GM11168 (cell line): ENCODE data around the gene RNF145.
"Not testable (repeated sequence)": the region's sequence is repeated elsewhere in the genome, so short reads cannot be mapped to it uniquely, and the experiment has no call there.

Source experiments
- in situ Hi-C: fragments of 300-500 bp; cut with MboI; formaldehyde crosslinking; loops from one replicate; pipeline ENCODE4 v1.12.0; 2022; ENCODE audit warnings: low sequenced_read_pairs; ENCODE audit not compliant: unreplicated experiment

The RNF145 gene

DNA sequence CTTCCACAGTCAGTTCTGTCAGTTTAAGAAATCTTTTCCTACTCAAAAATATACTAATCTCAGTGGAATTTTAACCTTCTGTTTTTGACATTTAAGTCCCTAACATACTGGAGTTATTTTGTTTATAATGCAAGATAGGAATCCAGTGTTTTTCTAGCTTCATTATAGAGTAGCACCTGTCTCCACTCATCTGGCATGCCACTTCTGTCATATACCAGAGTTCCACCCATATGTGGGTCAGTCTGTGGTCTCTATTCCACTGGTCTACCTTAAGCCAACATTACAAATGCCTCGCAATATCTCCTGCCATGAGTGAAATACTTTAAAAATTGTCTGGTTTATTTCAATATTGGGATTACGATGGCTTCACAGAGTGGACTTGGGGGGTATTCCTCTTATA is 42.9 kb downstream of the RNF145 start:
- in situ Hi-C loops, result loop anchor here (25.0 kb wide), 2 partner anchors 246 to 821 kb away; no protein-coding TSS in a partner anchor

DNA sequence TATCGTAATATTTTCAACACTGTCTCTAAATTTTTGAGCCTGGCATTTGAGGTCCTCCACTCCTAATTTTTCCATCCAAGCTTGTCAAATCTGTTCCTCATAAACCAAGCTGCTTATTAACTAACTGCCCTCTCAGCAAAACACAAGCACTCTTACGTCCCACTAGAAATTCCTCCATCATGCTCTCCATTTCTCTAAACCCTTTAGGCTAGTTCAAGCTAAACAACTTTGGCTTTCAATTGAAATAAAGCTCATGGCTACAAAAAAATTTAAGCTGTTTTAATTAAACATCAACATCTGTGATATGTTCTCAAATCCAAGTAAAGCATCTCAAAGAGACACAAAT is 45.7 kb downstream of the RNF145 start:
- in situ Hi-C loops, result loop anchor here (25.0 kb wide), 2 partner anchors 249 to 824 kb away; no protein-coding TSS in a partner anchor

DNA sequence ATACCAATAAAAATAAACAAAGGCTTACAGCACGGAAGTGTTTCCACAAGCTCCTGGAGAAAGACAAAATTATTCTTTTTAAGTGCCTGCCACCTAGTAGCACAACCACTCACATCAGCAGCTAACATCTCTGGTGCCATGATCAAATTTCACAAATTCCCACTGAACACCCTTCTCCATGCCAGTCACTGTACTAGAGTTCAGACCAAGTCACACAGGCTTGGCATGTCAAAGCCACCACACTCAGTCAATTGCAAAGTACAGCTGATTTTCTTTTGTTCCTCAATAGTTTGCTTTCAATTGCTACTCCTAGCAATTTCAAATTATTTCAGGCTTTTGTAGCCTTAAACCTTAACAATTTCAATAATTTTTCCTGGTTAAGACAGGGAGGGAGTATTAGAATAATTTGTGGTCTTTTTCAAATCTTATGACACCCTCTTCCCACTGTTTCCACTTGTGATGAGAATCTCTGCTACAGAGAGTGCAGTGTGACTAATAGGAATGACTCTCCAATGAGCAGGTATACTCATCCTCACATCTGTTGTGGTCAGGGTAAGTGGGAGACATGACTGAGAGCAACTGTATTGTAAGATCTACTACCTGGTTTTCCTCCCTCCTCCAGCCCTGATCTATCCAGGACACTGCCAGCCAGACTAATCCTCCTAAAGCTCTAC is 46.2 kb downstream of the RNF145 start:
- in situ Hi-C loops, result loop anchor here (25.0 kb wide), 2 partner anchors 249 to 824 kb away; no protein-coding TSS in a partner anchor

DNA sequence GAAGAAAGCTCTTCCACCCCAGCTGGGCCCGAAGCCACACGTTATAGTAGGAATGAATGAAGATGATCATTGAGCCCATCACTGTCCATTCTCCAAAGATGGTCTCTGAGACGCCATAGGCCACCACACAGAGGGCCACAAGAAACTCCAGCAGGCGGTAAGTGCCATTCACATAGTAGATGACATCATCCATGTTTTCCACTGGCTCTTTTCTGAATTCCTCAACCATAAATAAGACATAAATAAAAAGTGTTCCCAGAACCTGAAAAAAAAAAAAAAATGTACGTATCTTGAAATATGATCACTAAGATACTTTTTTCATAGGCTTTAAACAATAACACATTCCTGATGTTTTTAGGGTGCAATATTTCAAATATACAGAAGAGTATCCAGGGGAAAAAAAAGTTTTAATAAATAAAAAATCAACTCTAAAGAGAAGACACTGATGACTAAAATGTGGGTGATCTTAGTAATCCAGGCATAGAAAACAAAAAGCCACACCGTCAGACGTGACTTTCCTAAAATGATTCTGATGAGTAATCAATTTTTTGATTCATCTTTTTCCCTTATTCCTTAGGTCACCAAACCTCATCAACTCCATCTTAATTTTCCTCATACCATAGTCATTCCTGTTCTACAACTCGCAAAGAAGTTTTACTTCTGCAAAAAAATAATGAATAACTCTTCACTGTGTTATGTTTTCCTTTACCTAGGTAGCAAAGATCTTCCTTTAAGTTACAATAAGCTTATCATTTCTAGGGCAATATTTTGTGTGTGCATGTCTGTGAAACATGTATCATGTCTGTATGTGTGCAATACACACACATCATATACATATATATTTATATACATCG is 47.8 kb downstream of the RNF145 start:
- in situ Hi-C loops, result loop anchor here (25.0 kb wide), 2 partner anchors 251 to 826 kb away; no protein-coding TSS in a partner anchor

DNA sequence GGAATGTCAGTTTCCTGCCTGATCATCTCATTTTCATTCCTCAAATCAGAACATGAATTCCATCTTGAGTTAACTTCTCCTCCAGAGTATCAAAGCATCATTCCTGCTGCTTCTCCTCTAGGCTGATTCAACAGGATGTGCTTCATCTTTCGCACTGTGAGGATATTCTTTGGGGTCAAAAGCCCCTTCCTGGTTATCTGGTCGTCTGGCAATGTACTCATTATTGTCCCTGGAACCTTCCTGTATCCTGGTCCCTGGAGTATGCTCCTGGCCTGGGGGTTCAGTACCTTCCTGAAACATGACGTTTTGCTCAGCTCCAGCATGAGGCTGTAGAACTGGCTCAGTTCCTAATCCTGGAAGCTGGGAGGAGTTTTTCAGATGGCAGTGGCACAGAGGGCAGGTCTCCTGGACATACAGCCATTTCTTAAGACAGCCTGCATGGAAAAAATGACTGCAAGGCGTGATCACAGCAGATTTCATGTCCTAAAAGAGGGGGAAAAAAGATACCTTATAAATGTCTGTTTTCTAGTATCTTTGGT is 50.7 kb downstream of the RNF145 start:
- in situ Hi-C loops, result loop anchor here (5.0 to 25.0 kb wide), 4 partner anchors 49 to 829 kb away; partner anchors contain the start of gene RNF145

DNA sequence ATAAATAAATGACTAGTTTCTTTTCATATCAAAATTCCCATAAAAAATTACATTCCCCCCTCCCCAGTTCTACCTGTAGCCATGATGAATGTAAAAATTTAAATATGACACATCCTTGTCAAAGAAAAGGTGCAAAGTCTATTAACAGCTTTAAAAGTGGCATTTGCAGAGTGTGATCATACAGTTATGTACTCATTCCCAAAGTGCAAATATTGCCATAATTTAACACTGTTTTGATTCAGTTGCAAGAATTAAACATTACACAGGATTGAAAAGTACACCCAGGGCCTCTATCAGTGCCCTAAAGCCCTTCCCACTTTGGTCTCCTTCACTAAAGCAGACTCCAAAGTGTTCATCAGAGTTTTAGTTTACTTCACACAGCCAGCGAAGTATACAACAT is 51.8 kb downstream of the RNF145 start:
- in situ Hi-C loops, result loop anchor here (5.0 to 25.0 kb wide), 4 partner anchors 50 to 830 kb away; partner anchors contain the start of gene RNF145

DNA sequence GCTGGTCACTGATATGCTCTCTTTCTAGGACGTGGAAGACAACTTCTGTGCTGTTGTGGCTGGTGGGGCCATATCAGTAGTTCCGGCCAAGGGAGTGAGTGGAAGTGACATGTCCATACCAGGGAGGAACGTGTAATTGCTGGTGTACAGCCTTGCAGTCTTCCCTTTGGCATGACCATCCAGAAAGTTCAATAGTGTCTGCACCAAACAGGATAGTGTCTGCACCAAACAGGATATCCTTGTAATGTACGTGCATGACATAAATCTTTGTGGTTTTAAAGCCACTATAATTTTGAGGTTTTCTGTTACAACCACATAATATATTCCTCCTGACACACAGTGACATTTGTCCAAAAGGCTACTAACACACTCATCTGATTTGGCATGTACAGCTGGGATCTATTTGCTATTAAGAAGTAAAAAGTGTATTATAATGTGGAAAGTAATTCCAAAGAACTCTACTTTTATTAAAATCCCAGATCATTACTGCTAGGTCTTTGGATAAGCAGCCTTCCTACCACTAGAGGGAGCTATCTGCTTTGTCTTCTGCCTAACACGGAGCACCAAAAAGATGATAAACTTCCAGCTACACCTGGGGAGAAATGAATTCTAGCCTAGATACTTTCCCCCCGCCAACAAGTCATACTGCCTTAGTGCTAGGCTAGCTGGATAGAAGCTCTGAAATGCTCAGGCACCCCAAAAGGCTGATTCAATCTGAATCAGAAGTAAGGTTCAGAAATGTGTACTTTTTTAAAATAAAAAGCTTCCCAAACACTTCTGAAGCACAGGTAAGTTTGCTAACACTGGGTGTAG is 52.7 kb downstream of the RNF145 start:
- in situ Hi-C loops, result loop anchor here (5.0 to 25.0 kb wide), 4 partner anchors 51 to 831 kb away; partner anchors contain the start of gene RNF145

DNA sequence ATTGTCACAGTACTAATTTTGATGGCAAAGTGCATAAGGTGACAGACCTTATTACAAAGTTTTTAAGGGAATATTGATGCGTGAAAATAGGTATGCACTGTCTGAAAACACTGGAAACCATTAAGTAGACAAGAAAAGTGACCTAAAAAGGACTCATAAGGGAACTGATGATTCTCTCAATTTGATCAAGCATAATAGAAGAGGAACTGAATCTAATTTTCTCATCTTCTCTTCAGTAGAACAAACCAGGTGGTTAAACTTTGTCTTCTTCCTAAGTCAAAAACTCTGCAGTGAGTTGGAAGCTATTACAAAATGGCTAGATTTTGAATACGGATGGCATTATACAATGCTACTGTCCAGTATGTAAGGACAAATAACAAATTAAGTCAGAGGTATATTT is 53.4 kb downstream of the RNF145 start:
- in situ Hi-C loops, result loop anchor here (5.0 to 25.0 kb wide), 4 partner anchors 51 to 831 kb away; partner anchors contain the start of gene RNF145

DNA sequence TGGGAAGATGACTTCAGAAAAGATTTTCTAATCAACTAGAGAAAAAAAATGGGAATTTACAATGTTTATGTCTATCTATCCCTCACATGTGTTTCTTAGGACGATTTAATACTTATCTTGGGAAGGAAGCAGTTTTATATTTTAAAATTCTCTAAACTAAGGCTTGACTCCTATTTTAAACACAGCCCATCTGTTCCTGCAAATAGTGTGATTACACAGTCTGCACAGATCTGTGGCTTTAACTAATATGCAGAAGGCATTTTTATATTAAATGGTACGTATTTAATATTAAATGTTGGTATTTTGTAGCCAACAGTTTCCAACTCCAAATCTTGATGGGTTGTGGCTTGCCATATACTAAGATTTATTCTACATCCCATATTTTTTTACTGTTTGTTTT is 56.5 kb downstream of the RNF145 start:
- in situ Hi-C loops, result loop anchor here (25.0 kb wide), 2 partner anchors 259 to 834 kb away; no protein-coding TSS in a partner anchor

DNA sequence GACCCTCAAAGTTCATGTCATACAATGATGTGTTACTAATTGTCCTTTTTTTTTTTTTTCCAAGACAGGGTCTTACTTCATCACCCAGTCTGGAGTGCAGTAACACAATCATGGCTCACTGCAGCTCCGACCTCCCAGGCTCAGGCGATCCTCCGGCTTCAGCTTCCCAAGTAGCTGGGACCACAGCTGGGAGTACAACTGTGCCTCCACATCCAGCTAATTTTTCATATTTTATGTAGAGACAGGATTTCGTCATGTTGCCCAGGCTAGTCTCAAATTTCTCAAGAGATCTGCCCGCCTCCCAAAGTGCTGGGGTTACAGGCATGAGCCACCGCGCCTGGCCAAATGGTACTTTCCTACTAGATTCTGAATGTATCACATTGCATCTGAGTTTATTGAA is 60.3 kb downstream of the RNF145 start:
- in situ Hi-C loops, result no loop called here

DNA sequence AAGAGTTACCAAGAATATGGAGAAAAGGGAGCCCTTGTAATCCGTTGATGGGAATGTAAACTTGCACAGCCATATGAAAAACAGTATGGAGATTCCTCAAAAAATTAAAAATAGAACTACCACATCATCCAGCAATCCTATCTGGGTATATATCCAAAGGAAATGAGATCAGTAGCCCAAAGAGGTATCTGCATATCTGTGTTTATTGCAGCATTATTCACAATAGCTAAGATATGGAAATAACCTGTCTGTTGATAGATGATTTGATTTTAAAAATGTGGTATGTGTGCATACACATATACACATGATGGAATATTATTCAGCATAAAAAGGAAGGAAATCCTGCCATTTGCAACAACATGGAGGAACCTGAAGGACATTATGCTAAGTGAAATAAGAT is 61.4 kb downstream of the RNF145 start:
- in situ Hi-C loops, result no loop called here

DNA sequence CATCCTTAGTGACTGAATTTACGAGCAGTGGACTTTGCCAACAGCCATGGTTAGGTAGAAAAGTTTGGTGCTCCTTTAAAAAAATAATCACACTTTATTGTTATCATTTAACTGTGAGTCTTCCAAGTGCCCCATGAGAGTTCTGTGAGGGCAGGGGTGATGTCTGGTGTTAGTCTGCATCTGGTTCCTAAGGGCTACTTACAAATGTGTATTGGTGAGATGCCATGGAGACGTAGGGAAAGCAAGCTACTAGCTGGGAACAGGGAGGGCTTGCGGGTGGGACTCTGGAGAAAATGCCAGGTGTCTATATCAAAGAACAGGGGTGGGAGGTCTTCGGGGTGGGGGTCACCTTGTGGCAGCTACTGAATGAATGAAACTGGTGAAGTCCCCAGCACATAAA is 62.5 kb downstream of the RNF145 start:
- in situ Hi-C loops, result no loop called here

DNA sequence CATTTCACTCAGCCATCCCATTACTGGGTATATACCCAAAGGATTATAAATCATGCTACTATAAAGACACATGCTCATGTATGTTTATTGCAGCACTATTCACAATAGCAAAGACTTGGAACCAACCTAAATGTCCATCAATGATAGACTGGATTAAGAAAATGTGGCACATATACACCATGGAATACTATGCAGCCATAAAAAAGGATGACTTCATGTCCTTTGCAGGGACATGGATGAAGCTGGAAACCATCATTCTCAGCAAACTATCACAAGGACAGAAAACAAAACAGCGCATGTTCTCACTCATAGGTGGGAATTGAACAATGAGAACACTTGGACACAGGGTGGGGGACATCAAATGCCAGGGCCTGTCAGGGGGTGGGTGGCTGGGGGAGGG is 64.2 kb downstream of the RNF145 start:
- in situ Hi-C loops, result not testable (repeated sequence)

DNA sequence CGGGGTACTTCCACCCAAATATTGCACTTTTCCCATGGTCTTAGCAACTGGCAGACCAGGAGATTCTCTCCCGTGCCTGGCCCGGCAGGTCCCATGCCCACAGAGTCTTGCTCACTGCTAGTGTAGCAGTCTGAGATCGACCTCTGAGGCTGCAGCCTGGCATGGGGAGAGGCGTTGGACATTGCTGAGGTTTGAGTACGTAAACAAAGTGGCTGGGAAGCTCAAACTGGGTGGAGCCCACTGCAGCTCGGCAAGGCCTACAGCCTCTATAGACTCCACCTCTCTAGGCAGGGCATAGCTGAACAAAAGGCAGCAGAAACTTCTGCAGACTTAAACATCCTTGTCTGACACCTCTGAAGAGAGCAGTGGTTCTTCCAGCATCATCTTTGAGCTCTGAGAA is 69.6 kb downstream of the RNF145 start:
- in situ Hi-C loops, result no loop called here

DNA sequence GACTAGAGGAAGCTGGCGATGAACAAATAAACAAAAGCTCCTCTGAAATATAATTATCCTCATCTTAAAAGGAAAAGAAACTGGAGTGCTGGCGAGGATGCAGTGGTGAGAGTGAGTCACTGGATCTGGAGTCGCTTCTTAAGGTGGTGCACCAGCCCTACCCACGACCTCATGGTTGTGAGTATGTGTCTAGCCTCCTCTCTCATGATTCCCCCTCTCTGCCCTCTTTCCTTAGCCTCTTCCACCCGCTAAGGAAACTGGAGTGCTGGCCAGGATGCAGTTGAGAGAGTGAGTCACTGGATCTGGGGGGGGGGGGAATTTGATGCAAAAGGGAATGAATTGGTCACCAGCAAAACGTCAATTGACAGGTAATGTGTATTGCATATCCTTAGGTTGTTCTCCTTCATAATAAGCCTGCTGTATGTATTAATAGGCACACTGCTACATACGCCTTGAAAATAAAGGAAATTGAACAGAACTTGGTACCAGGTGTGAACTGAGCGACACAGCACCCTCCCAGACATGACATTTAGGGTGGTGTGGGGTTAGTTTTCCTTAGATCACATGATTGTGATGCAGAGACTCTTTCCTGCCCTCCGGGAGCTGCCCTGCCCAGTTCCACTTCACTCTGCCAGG is 73.3 kb downstream of the RNF145 start:
- in situ Hi-C loops, result no loop called here

DNA sequence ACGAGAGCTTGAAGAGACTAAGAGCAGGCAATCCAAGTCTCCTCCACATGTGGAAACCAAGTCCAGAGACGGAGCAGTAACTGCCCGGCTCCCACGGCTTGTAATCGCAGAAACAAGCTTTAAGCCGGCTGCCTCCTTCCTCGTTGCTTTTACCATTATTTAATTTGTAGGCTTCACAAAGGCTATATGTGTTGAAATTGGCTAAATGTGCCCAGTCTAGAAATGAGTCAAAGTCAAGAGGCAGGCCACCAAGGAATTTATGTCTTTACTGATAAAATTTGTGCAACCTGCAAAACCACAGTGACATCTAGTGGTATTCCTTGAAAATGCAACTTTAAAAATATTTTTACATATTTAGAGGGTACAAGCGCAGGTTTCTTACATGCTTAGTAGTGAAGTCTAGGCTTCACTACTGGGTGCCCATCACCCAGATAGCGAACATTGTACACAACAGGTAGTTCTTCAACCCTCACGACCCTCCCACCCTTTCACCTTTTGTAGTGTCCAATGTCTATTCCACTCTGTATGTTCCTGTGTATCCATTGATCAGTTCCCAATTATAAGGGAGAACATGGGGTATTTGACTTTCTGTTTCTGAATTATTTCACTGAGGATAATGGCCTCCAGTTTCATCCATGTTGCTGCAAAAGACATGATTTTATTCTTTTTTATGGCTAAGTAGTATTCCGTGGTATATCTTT is 76.2 kb downstream of the RNF145 start:
- in situ Hi-C loops, result no loop called here

DNA sequence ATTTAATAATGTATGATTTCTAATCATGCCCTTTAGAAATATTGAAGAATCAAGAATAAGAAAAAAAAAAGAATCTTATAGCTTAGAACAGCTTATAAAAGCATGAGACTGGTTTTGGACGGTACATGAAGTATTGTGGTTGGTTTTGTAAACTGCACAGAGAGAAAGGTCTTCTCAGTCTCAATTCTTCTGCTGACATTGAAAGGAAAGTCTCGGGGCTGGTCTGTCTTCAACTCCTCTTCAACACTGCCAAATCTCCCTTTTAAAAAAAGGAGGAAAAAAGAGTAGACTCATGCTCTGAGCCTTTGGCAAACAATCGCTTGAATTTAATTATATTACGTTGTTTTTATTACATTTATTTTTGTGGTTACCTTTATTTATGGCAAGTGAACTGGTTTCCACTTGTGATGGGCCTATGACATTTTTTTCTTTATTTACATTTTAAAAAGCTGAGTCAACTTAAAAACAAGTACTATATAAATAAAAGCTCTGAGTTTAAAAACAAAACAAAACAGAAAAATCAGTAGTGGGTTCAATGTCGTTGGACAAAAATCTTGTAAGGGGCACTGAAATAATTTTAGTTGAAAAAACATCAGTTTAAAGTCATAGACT is 76.8 kb downstream of the RNF145 start:
- in situ Hi-C loops, result no loop called here

DNA sequence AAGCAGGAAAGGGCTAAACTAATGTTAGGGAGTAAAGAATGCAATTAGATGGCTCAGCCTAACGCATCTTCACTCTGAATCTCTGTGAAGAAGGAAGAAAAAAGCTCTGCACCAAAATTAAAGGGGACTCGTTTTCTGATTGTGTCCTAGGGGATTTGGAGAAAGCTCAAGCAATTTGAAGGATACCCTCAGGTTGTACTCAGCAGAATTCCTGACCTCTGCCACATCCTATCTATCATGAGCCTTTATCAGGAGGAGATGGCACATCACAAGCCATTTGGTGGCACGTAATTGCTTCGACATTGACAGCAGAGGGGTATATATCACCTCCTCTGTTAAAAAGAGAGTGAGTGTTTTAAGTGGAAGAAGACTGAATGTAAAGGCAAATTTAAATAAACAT is 77.4 kb downstream of the RNF145 start:
- in situ Hi-C loops, result no loop called here

DNA sequence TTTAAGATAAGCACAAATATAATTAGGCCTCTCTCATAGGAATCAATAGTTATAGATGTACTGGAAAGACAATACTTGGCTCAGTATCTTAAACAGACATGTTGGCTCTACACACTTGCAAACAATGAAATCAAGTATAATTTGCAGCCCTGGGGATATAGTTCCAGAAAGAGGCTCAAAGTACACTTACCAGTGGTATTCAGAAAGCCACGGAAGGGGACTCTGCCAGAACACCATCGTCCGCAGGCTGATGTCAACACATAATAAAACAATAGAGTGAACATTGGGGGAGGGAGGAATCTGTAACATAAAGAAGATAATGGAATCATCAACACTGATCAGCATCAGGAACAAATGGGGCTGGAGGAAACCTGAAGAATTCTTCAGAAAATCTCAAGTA is 78.5 kb downstream of the RNF145 start:
- in situ Hi-C loops, result no loop called here
